Esophagus squamous epithelium (tissue), 4 donors: ENCODE data around the gene CDKAL1.

Source experiments
- CTCF ChIP-seq, 6 experiments: fragments of 450-650 bp in 4 of 6; fragments of 200-600 bp in 2 of 6; sonication (generic) in 2 of 6; IDR thresholded peaks; one replicate each; pipeline ENCODE4 v1.5.1; 2016 to 2019; ENCODE audit warnings: antibody characterized with exemption in 6 of 6, mild to moderate bottlenecking in 4 of 6, moderate library complexity in 4 of 6
- POLR2A ChIP-seq, 4 donors: fragments of 450-650 bp; IDR thresholded peaks; one replicate each; pipeline ENCODE4 v1.6.1; 2017; ENCODE audit warnings: antibody characterized with exemption in 4 of 4, mild to moderate bottlenecking in 4 of 4, moderate library complexity in 3 of 4

GRCh38 chr6:20947977-20948376 lies 413.7 kb downstream of the CDKAL1 start:
- TF ChIP-seq CTCF (IDR thresholded peaks at IDR 0.05) (no peak), POLR2A (IDR thresholded peaks at IDR 0.05) (no peak)
